ENCODE measurements around the gene CBLB. TPM values are rescaled to one million over a fixed set of nuclear protein-coding genes. Genes with fewer than 3 reads are reported as not detected.

CBLB gene
- total and polyA plus RNA-seq, 4 donors, result 3.1 to 22.8 (median 9.8) TPM

DNA sequence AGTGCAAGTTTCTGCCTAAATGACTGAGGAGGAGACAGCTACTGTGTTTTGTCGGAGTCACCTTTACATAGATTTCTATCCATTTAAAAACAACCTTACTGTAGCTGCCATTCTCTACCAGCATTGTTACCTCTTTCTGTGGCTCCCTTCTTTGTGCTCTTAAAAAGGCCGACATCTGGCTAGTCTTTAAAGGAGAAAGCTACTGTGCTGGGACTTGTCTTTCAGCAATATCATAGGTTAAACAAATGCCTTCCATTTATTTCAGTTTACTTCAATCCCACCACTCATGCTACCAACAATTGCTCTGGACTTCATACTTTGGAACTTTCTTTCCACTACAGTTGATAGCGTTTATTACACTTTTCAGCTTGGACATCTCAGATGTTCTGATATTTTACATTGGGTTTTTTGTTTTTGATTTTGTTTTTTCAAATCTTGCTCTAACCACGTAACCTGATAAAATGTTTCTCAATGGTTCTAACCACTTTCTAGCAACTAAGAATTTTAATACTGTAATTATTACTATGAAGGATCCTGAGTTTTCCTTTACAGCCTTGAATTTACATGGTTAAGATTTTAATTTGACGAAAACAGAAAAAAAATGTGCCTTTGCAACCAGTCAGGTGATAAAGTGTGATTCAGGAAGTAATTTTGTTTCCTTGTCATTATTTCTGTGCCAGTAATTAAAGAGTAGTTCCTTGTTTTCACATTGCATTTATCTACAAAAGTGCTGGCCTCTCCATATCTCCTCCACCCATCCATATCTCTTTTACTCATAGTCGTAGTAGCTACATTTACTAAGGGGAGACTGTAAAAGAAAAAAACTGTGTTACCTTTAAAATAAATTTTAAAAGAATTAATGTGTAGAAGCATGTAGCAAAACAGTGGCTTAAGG is 1.3 kb upstream of the CBLB start:
- Histone ChIP-seq H3K4me3 (ENCODE audit: low read depth in 1 of 3, low read length in 3 of 3) (peak overlapping the region; percentile 65 to 100 (median 87)), H3K9me3 (ENCODE audit: control insufficient read depth in 4 of 4, low read length in 3 of 4) (no peaks in the 10 kb centered on the region), H3K4me1 (ENCODE audit: control insufficient read depth in 4 of 4, insufficient read depth in 4 of 4, low read length in 3 of 4) (peaks cover 3 to 27% (median 9%) of the 10 kb centered on the region in 4 donors), H3K27ac (ENCODE audit: low read depth in 1 of 2, low read length in 2 of 2) (peak overlapping the region; percentile 68 to 98), H3K36me3 (ENCODE audit: control insufficient read depth in 4 of 4, insufficient read depth in 3 of 4, low read depth in 1 of 4, low read length in 3 of 4) (no peaks in the 10 kb centered on the region), H3K27me3 (ENCODE audit: control insufficient read depth in 4 of 4, insufficient read depth in 4 of 4, low read length in 3 of 4) (no peaks in the 10 kb centered on the region), H3K9ac (ENCODE audit: low read depth in 1 of 2, low read length in 2 of 2) (peak overlapping the region; percentile 51 to 80)
- peak; percentile 13 for TF ChIP-seq HNF4G (IDR thresholded peaks at IDR 0.05)
- TF ChIP-seq EGR1 (IDR thresholded peaks at IDR 0.05; ENCODE audit: low read depth in 2 of 2), result peak in 1 of 2 donors; percentile 8
- TF ChIP-seq, protein P1, sequence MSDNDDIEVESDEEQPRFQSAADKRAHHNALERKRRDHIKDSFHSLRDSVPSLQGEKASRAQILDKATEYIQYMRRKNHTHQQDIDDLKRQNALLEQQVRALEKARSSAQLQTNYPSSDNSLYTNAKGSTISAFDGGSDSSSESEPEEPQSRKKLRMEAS (IDR thresholded peaks at IDR 0.05), result peak; percentile 7
- TF ChIP-seq GABPA (IDR thresholded peaks at IDR 0.05 in 1 of 2, conservative IDR thresholded peaks at IDR 0.05 in 1 of 2), result no peak
- peak; percentile 66 to 84 for TF ChIP-seq HNF4A (conservative IDR thresholded peaks at IDR 0.05)
- no peak for TF ChIP-seq ZBTB33 (IDR thresholded peaks at IDR 0.05)
- 23% methylated on average over 6 of the region's 6 CpGs for WGBS
- DNase-seq (ENCODE audit: low spot score), result no peak

GRCh38 chr3:105869531-105869833 is 670 bp upstream of the CBLB start:
- Histone ChIP-seq H3K36me3 (ENCODE audit: control insufficient read depth in 4 of 4, insufficient read depth in 3 of 4, low read depth in 1 of 4, low read length in 3 of 4) (peaks cover 0 to 5% (median 0%) of the 10 kb centered on the region in 4 donors), H3K4me1 (ENCODE audit: control insufficient read depth in 4 of 4, insufficient read depth in 4 of 4, low read length in 3 of 4) (peaks cover 3 to 27% (median 9%) of the 10 kb centered on the region in 4 donors), H3K4me3 (ENCODE audit: low read depth in 1 of 3, low read length in 3 of 3) (peak overlapping the region; percentile 65 to 100 (median 87)), H3K9ac (ENCODE audit: low read depth in 1 of 2, low read length in 2 of 2) (peak overlapping the region; percentile 51 to 80), H3K27me3 (ENCODE audit: control insufficient read depth in 4 of 4, insufficient read depth in 4 of 4, low read length in 3 of 4) (no peaks in the 10 kb centered on the region), H3K27ac (ENCODE audit: low read depth in 1 of 2, low read length in 2 of 2) (peak overlapping the region; percentile 68 to 98), H3K9me3 (ENCODE audit: control insufficient read depth in 4 of 4, low read length in 3 of 4) (no peaks in the 10 kb centered on the region)
- no peak for TF ChIP-seq FOXA1 (IDR thresholded peaks at IDR 0.05)
- no peak for TF ChIP-seq RXRA (IDR thresholded peaks at IDR 0.05)
- no peak for TF ChIP-seq EGR1 (IDR thresholded peaks at IDR 0.05; ENCODE audit: low read depth in 2 of 2)
- TF ChIP-seq JUND (IDR thresholded peaks at IDR 0.05), result peak; percentile 33 to 42
- TF ChIP-seq, protein P2, sequence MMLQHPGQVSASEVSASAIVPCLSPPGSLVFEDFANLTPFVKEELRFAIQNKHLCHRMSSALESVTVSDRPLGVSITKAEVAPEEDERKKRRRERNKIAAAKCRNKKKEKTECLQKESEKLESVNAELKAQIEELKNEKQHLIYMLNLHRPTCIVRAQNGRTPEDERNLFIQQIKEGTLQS (IDR thresholded peaks at IDR 0.05), result no peak
- no peak for TF ChIP-seq FOXA2 (IDR thresholded peaks at IDR 0.05)
- TF ChIP-seq RAD21 (IDR thresholded peaks at IDR 0.05), result peak in 1 of 2 donors; percentile 37
- TF ChIP-seq NR2F2 (IDR thresholded peaks at IDR 0.05), result no peak
- TF ChIP-seq TAF1 (conservative IDR thresholded peaks at IDR 0.05), result peak; percentile 87
- TF ChIP-seq, protein P1 (IDR thresholded peaks at IDR 0.05), result no peak
- TF ChIP-seq CTCF (IDR thresholded peaks at IDR 0.05; ENCODE audit: low read depth, low read length, missing input control), result no peak
- TF ChIP-seq SP1 (IDR thresholded peaks at IDR 0.05), result peak; percentile 63
- no peak for TF ChIP-seq HNF4A (conservative IDR thresholded peaks at IDR 0.05)
- TF ChIP-seq, protein P3, sequence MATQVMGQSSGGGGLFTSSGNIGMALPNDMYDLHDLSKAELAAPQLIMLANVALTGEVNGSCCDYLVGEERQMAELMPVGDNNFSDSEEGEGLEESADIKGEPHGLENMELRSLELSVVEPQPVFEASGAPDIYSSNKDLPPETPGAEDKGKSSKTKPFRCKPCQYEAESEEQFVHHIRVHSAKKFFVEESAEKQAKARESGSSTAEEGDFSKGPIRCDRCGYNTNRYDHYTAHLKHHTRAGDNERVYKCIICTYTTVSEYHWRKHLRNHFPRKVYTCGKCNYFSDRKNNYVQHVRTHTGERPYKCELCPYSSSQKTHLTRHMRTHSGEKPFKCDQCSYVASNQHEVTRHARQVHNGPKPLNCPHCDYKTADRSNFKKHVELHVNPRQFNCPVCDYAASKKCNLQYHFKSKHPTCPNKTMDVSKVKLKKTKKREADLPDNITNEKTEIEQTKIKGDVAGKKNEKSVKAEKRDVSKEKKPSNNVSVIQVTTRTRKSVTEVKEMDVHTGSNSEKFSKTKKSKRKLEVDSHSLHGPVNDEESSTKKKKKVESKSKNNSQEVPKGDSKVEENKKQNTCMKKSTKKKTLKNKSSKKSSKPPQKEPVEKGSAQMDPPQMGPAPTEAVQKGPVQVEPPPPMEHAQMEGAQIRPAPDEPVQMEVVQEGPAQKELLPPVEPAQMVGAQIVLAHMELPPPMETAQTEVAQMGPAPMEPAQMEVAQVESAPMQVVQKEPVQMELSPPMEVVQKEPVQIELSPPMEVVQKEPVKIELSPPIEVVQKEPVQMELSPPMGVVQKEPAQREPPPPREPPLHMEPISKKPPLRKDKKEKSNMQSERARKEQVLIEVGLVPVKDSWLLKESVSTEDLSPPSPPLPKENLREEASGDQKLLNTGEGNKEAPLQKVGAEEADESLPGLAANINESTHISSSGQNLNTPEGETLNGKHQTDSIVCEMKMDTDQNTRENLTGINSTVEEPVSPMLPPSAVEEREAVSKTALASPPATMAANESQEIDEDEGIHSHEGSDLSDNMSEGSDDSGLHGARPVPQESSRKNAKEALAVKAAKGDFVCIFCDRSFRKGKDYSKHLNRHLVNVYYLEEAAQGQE (IDR thresholded peaks at IDR 0.05), result peak; percentile 66
- peak; percentile 42 for TF ChIP-seq YY1 (IDR thresholded peaks at IDR 0.05)
- no peak for TF ChIP-seq GABPA (IDR thresholded peaks at IDR 0.05 in 1 of 2, conservative IDR thresholded peaks at IDR 0.05 in 1 of 2)
- TF ChIP-seq ZBTB33 (IDR thresholded peaks at IDR 0.05), result peak; percentile 13
- TF ChIP-seq HNF4G (IDR thresholded peaks at IDR 0.05), result no peak
- DNase-seq (ENCODE audit: low spot score), result no peak
- 0% methylated on average over 3 of the region's 3 CpGs for WGBS
